Trophoblast cell (in vitro differentiated cells and primary cell): ENCODE measurements around the gene SAPCD2.

Experiments
- DNase-seq, 2 donors: peaks; one replicate each; pipeline ENCODE4 v3.0.0-alpha.2; 2016
- H2AFZ ChIP-seq: 2 replicates; pipeline ENCODE4 v1.6.1; 2013; ENCODE audit warnings: low read length, moderate library complexity, mild to moderate bottlenecking; ENCODE audit not compliant: insufficient read depth, poor library complexity
- H2AK5ac ChIP-seq: 2 replicates; pipeline ENCODE4 v1.6.1; 2013; ENCODE audit warnings: mild to moderate bottlenecking, low read length
- H2BK120ac ChIP-seq: 2 replicates; pipeline ENCODE4 v1.6.1; 2013; ENCODE audit warnings: low read length, mild to moderate bottlenecking, moderate library complexity; ENCODE audit not compliant: insufficient read depth, poor library complexity
- H2BK12ac ChIP-seq: 2 replicates; pipeline ENCODE4 v1.6.1; 2013; ENCODE audit warnings: mild to moderate bottlenecking, low read length, moderate library complexity
- H2BK5ac ChIP-seq: 2 replicates; pipeline ENCODE4 v1.6.1; 2013; ENCODE audit warnings: low read length, low read depth, moderate library complexity, mild to moderate bottlenecking; ENCODE audit not compliant: poor library complexity
- H3K14ac ChIP-seq: 2 replicates; pipeline ENCODE4 v1.6.1; 2013; ENCODE audit warnings: mild to moderate bottlenecking, low read length
- H3K18ac ChIP-seq: 2 replicates; pipeline ENCODE4 v1.6.1; 2013; ENCODE audit warnings: mild to moderate bottlenecking, low read length
- H3K23ac ChIP-seq: 2 replicates; pipeline ENCODE4 v1.6.1; 2013; ENCODE audit warnings: low read length
- H3K27ac ChIP-seq: 2 replicates; pipeline ENCODE4 v1.5.1; 2013; ENCODE audit warnings: low read depth, mild to moderate bottlenecking, inconsistent platforms, low read length, moderate library complexity
- H3K27me3 ChIP-seq: 2 replicates; pipeline ENCODE4 v1.6.1; 2013; ENCODE audit warnings: inconsistent platforms, mild to moderate bottlenecking, low read length, moderate library complexity; ENCODE audit not compliant: insufficient read depth
- H3K36me3 ChIP-seq, 2 experiments: 1 replicate in 1 of 2; 2 replicates in 1 of 2; pipeline ENCODE4 v1.6.1; 2013; ENCODE audit warnings: low read length in 2 of 2, mild to moderate bottlenecking in 2 of 2, moderate library complexity in 1 of 2; ENCODE audit not compliant: insufficient read depth in 2 of 2, control insufficient read depth in 1 of 2
- H3K4ac ChIP-seq: 2 replicates; pipeline ENCODE4 v1.6.1; 2013; ENCODE audit warnings: low read depth, mild to moderate bottlenecking, low read length, moderate library complexity
- H3K4me1 ChIP-seq, 2 experiments: 1 replicate in 1 of 2; 2 replicates in 1 of 2; pipeline ENCODE4 v1.6.1; 2013; ENCODE audit warnings: low read length in 2 of 2, mild to moderate bottlenecking in 2 of 2, moderate library complexity in 1 of 2; ENCODE audit not compliant: insufficient read depth in 2 of 2, control insufficient read depth in 1 of 2
- H3K4me2 ChIP-seq: 2 replicates; pipeline ENCODE4 v1.6.1; 2013; ENCODE audit warnings: inconsistent platforms, mild to moderate bottlenecking, low read length, moderate library complexity
- H3K4me3 ChIP-seq: 2 replicates; pipeline ENCODE4 v1.5.1; 2013; ENCODE audit warnings: mild to moderate bottlenecking, low read depth, low read length, inconsistent platforms
- H3K79me1 ChIP-seq: one replicate; pipeline ENCODE4 v1.6.1; 2013; ENCODE audit warnings: low read length
- H3K79me2 ChIP-seq: 2 replicates; pipeline ENCODE4 v1.6.1; 2013; ENCODE audit warnings: low read length, mild to moderate bottlenecking; ENCODE audit not compliant: control insufficient read depth, insufficient read depth, poor library complexity
- H3K9ac ChIP-seq: 2 replicates; pipeline ENCODE4 v1.6.1; 2013; ENCODE audit warnings: mild to moderate bottlenecking, low read length
- H3K9me3 ChIP-seq: 2 replicates; pipeline ENCODE4 v1.6.1; 2013; ENCODE audit warnings: low read depth, mild to moderate bottlenecking, control low read depth, inconsistent platforms, low read length; ENCODE audit not compliant: insufficient read depth
- H4K12ac ChIP-seq: 2 replicates; pipeline ENCODE4 v1.6.1; 2013; ENCODE audit warnings: low read depth, mild to moderate bottlenecking, low read length, moderate library complexity
- H4K8ac ChIP-seq: 2 replicates; pipeline ENCODE4 v1.6.1; 2013; ENCODE audit warnings: low read depth, mild to moderate bottlenecking, low read length, moderate library complexity
- H4K91ac ChIP-seq: one replicate; pipeline ENCODE4 v1.6.1; 2013; ENCODE audit warnings: low read depth, mild to moderate bottlenecking, low read length, moderate library complexity
- WGBS: extraction: QIAGEN DNeasy Blood & Tissue Kit; methylation state at CpG from one replicate; pipeline ENCODE4 v1.1.7; 2013; ENCODE audit warnings: missing lambda C conversion rate; ENCODE audit not compliant: insufficient read length, insufficient coverage; ENCODE audit errors: extremely low coverage; 5-methylcytosine and 5-hydroxymethylcytosine counted together

The SAPCD2 gene

DNA sequence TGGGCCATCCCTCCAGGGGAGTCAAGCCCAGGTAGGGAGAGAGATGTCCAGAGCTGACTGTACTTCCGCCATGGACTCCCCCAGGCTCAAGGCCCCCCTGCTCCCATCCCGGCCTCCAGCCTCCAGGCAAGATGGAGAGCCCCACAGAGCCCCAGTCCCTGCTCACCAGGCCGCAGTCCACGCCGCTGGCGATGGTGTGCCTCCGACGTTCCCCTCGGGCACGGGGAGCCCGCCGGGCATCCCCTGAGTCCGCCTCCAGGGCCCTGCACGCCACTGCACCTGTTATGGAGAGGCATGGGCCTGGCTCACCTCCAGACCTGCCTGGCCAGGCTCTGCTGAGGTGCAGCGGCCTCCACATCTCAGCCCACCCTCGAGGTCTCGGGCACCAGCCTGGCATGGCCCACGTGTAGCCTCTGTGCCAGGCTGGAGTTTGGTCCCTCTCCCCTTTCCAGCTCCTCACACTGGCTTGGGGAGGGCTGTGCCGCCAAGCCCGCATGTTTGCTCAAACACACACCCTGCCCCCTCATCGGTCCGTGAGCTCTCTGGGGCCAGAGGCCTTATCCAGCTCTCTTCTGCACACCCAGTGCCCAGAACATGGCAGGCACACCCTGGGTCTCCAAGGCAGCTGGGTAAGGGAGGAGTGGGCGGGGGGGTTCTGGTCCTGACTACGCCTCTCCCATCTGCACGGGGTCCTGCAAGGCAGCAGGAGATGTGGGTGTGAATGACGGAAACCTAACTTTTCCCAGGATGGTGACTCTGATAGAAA is 4.1 kb downstream of the SAPCD2 start:
- Histone ChIP-seq H3K36me3 (peaks cover 2 to 3% of the 10 kb centered on the region in 2 experiments), H3K4me1 (peaks cover 10 to 18% of the 10 kb centered on the region in 2 experiments), H3K18ac (no peak overlapping the region), H3K23ac (no peak overlapping the region), H3K27ac (no peak overlapping the region), H3K9ac (no peak overlapping the region), H2BK120ac (no peak overlapping the region), H3K4me3 (no peak overlapping the region), H2AK5ac (no peak overlapping the region), H4K12ac (no peak overlapping the region), H3K79me2 (no peaks in the 10 kb centered on the region), H2AFZ (no peak overlapping the region), H2BK12ac (no peak overlapping the region), H3K9me3 (peaks cover 2% of the 10 kb centered on the region), H4K91ac (no peak overlapping the region), H4K8ac (no peak overlapping the region), H2BK5ac (no peak overlapping the region), H3K4ac (no peak overlapping the region), H3K4me2 (no peak overlapping the region), H3K79me1 (peaks cover 2% of the 10 kb centered on the region), H3K14ac (no peak overlapping the region), H3K27me3 (no peaks in the 10 kb centered on the region)
- no peak for DNase-seq
- no CpG with 5 or more reads among the region's 26 CpGs for WGBS

DNA sequence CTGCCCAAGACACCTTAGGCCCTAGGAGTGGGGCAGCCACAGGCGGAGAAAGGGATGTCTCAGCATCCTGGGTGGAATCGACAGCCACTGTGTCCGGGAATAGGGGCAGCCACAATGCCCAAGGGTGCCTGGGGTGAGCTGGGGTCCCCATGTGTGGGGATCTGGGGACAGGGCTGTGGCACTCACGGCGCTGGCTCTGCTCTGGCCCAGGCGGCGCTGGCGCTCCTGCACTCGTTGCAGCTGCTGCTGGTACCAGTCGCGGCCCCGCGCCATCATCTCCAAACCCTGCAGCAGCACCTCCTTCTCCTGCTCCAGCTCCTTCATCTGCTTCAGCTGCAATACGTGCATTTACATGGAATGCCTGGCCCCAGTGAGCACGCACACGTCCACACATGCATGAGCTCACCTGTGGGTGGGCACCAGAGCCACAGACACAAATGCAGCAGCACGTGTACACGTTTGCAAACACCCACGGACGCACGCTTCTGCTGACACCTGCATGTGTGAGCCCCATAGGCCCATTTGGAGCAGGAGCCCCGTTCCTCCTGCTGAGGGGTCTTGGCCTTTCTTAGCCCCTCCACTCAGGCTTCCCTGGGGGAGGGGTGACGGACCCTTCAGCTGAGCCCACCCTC is 4.9 kb downstream of the SAPCD2 start:
- Histone ChIP-seq H3K23ac (no peak overlapping the region), H3K9ac (no peak overlapping the region), H3K79me2 (no peaks in the 10 kb centered on the region), H4K12ac (no peak overlapping the region), H3K4me1 (peaks cover 7 to 12% of the 10 kb centered on the region in 2 experiments), H3K27ac (no peak overlapping the region), H3K4me3 (no peak overlapping the region), H2BK120ac (no peak overlapping the region), H3K36me3 (peaks cover 2 to 3% of the 10 kb centered on the region in 2 experiments), H2AK5ac (no peak overlapping the region), H4K91ac (no peak overlapping the region), H3K4me2 (no peak overlapping the region), H3K14ac (no peak overlapping the region), H2BK12ac (no peak overlapping the region), H3K9me3 (peaks cover 2% of the 10 kb centered on the region), H3K18ac (no peak overlapping the region), H2AFZ (no peak overlapping the region), H3K79me1 (peaks cover 2% of the 10 kb centered on the region), H2BK5ac (no peak overlapping the region), H4K8ac (no peak overlapping the region), H3K4ac (no peak overlapping the region), H3K27me3 (no peaks in the 10 kb centered on the region)
- no peak for DNase-seq
- no CpG with 5 or more reads among the region's 23 CpGs for WGBS

DNA sequence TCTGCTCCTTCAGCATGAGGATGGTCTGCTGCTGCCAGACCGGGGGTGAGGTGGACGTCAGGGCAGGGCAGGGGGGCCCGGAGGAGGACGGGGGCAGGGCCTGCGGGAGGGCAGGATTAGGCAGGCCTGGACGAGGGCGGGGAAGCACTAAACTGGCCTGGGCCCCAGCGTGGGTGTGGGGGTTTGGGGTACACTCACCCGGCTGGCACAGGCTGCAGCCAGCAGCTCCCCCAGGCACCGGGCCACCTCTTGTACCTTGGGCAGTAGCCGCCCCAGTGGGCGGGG is 5.5 kb downstream of the SAPCD2 start:
- H4K12ac ChIP-seq: no peak overlapping the region
- H3K79me1 ChIP-seq: no peaks in the 10 kb centered on the region
- H3K14ac ChIP-seq: no peak overlapping the region
- H3K27me3 ChIP-seq: no peaks in the 10 kb centered on the region
- DNase-seq: no peak
- H3K36me3 ChIP-seq: peaks cover 2 to 3% of the 10 kb centered on the region in 2 experiments
- H4K91ac ChIP-seq: no peak overlapping the region
- no peak overlapping the region for H3K18ac ChIP-seq
- no peak overlapping the region for H4K8ac ChIP-seq
- H2BK5ac ChIP-seq: no peak overlapping the region
- peaks cover 2% of the 10 kb centered on the region for H3K9me3 ChIP-seq
- no peak overlapping the region for H2AFZ ChIP-seq
- H3K79me2 ChIP-seq: no peaks in the 10 kb centered on the region
- H3K4me2 ChIP-seq: no peak overlapping the region
- H2BK12ac ChIP-seq: no peak overlapping the region
- H3K23ac ChIP-seq: no peak overlapping the region
- H3K4me1 ChIP-seq: peaks cover 7% of the 10 kb centered on the region in 2 experiments
- WGBS: no CpG with 5 or more reads among the region's 12 CpGs
- no peak overlapping the region for H2BK120ac ChIP-seq
- no peak overlapping the region for H2AK5ac ChIP-seq
- no peak overlapping the region for H3K4me3 ChIP-seq
- H3K27ac ChIP-seq: no peak overlapping the region
- H3K4ac ChIP-seq: no peak overlapping the region
- no peak overlapping the region for H3K9ac ChIP-seq

DNA sequence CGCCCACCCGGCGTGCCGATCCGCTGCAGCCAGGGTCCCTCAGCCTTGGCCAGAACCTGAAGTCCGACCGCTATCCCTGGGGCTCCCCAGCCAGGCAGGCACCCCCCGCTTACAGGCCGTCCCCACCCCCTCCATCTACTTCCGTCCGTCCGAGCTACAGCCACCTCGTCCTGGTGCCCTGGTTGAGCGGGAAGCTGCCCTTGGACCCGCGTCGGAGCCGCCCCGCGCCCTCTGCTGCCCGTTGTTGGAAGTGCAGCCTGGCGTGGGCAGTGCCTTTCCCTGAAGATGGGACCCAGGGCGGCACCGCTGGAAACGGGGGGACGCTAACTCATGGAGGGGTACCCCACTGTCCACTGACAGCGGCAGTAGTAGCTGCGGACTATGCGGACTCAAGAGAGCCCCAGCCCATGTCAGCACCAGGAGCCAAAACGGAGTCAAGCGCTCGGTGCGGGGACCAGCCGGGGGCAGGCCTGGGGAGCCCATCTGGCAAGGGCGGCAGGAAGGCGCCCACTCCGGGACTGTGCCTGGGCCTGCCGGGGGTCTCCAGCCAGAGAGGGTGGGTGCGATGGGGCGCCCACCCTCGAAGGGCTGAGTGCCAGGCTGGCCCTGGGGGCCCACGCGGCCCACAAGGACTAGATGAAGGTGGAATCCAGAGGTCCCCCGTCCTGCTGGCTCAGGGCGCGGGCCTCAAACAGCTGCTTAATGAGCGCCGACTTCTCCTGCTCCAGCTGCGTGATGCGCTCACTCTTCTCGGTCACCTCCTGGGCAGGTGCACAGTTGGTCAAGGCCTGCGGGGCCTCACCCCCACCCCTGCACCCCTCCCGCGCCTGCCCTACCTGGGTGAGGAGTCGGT is 6.1 kb downstream of the SAPCD2 start:
- Histone ChIP-seq H3K18ac (no peak overlapping the region), H4K12ac (no peak overlapping the region)
- WGBS: no CpG with 5 or more reads among the region's 55 CpGs

More for the DNA sequence above, 6.1 kb downstream of the SAPCD2 start:
- Histone ChIP-seq H3K23ac (no peak overlapping the region), H4K8ac (no peak overlapping the region), H3K4ac (no peak overlapping the region), H2BK120ac (no peak overlapping the region), H3K4me3 (no peak overlapping the region), H3K4me1 (peaks cover 1 to 3% of the 10 kb centered on the region in 2 experiments), H2AK5ac (no peak overlapping the region), H2BK12ac (no peak overlapping the region), H3K9ac (no peak overlapping the region), H3K9me3 (peaks cover 2% of the 10 kb centered on the region), H3K4me2 (no peak overlapping the region), H3K27ac (no peak overlapping the region), H2BK5ac (no peak overlapping the region), H2AFZ (no peak overlapping the region), H3K36me3 (peaks cover 2 to 3% of the 10 kb centered on the region in 2 experiments), H3K79me1 (no peaks in the 10 kb centered on the region), H4K91ac (no peak overlapping the region), H3K14ac (no peak overlapping the region), H3K27me3 (no peaks in the 10 kb centered on the region), H3K79me2 (no peaks in the 10 kb centered on the region)
- peak in 1 of 2 donors; percentile 74 for DNase-seq
